SK-N-SH (cell line): ENCODE data around the gene SUMO2. TPM values are rescaled to one million over a fixed set of nuclear protein-coding genes. Genes with fewer than 3 reads are reported as not detected.

Experiments
- CTCF ChIA-PET: fragments of 300-600, 350-600 bp; formaldehyde crosslinking; extraction: SDS; loops from one replicate; lab custom pipeline; 2021; lab: Yijun Ruan, JAX
- POLR2A ChIA-PET: fragments of 350-600 bp; sonication (Branson Sonifier 250); formaldehyde crosslinking; extraction: SDS; loops from one replicate; lab custom pipeline; 2020; ENCODE audit warnings: antibody characterized with exemption, inconsistent platforms; lab: Yijun Ruan, JAX
- DNase-seq: peaks from one replicate; pipeline ENCODE4 v3.0.0; 2012
- H2AFZ ChIP-seq: fragments of 200-600 bp; sonication (generic); 2 replicates; pipeline ENCODE4 v1.8.1; 2016; ENCODE audit warnings: antibody characterized with exemption, mild to moderate bottlenecking, low read depth
- H3F3A ChIP-seq: fragments of 200-600 bp; sonication (generic); replicated peaks from 2 replicates; pipeline ENCODE3; 2016; ENCODE audit warnings: antibody characterized with exemption, mild to moderate bottlenecking; ENCODE audit not compliant: insufficient read depth
- H3K27ac ChIP-seq, 2 experiments: fragments of 200-500 bp in 1 of 2; fragments of 200-600 bp in 1 of 2; sonication (Bioruptor generic) in 1 of 2; sonication (generic), shearing (Covaris generic) in 1 of 2; 2 replicates each; pipeline versions ENCODE4 v1.5.1 to v1.6.1; 2014 to 2016; ENCODE audit warnings: low read depth in 2 of 2, inconsistent platforms in 1 of 2, low read length in 1 of 2, mild to moderate bottlenecking in 1 of 2, mixed read lengths in 1 of 2
- H3K27me3 ChIP-seq: fragments of 200-600 bp; sonication (generic), shearing (Covaris generic); 2 replicates; pipeline ENCODE4 v1.6.1; 2016; ENCODE audit warnings: mixed run types; ENCODE audit not compliant: insufficient read depth
- H3K36me3 ChIP-seq, 2 experiments: fragments of 200-500 bp in 1 of 2; fragments of 200-600 bp in 1 of 2; sonication (Bioruptor generic) in 1 of 2; sonication (generic) in 1 of 2; replicated peaks in 1 of 2; 2 replicates each; pipeline versions ENCODE3 to v1.5.1; 2014 to 2016; ENCODE audit warnings: low read length in 1 of 2, mild to moderate bottlenecking in 1 of 2; ENCODE audit not compliant: insufficient read depth in 2 of 2, control insufficient read depth in 1 of 2
- H3K4me1 ChIP-seq, 2 experiments: fragments of 200-500 bp in 1 of 2; fragments of 200-600 bp in 1 of 2; sonication (Bioruptor generic) in 1 of 2; sonication (generic), shearing (Covaris generic) in 1 of 2; 2 replicates each; pipeline versions ENCODE4 v1.5.1 to v1.6.1; 2014 to 2016; ENCODE audit warnings: low read depth in 1 of 2, low read length in 1 of 2, mixed run types in 1 of 2; ENCODE audit not compliant: insufficient read depth in 2 of 2, control insufficient read depth in 1 of 2
- H3K4me2 ChIP-seq: fragments of 200-600 bp; sonication (generic), shearing (Covaris generic); 2 replicates; pipeline ENCODE4 v1.6.1; 2017; ENCODE audit warnings: mixed run types
- H3K4me3 ChIP-seq, 2 experiments: fragments of 200-500 bp in 1 of 2; fragments of 200-600 bp in 1 of 2; sonication (Bioruptor generic) in 1 of 2; sonication (generic), shearing (Covaris generic) in 1 of 2; 2 replicates each; pipeline versions ENCODE4 v1.5.1 to v1.8.1; 2014 to 2016; ENCODE audit warnings: low read depth in 2 of 2, inconsistent platforms in 1 of 2, low read length in 1 of 2, mild to moderate bottlenecking in 1 of 2, mixed read lengths in 1 of 2, moderate library complexity in 1 of 2
- H3K79me2 ChIP-seq: fragments of 200-600 bp; sonication (generic); 2 replicates; pipeline ENCODE4 v1.8.1; 2017; ENCODE audit warnings: mild to moderate bottlenecking; ENCODE audit not compliant: insufficient read depth
- H3K9ac ChIP-seq: fragments of 200-600 bp; sonication (generic); 2 replicates; pipeline ENCODE4 v1.6.1; 2017; ENCODE audit warnings: mixed run types
- H3K9me2 ChIP-seq: fragments of 200-600 bp; sonication (generic); 2 replicates; pipeline ENCODE4 v1.6.1; 2017; ENCODE audit warnings: mixed run types
- H3K9me3 ChIP-seq: fragments of 200-600 bp; sonication (generic); 2 replicates; pipeline ENCODE4 v1.6.1; 2017; ENCODE audit warnings: mixed run types, mild to moderate bottlenecking, moderate library complexity
- H4K20me1 ChIP-seq: fragments of 200-600 bp; sonication (generic); 2 replicates; pipeline ENCODE4 v1.6.1; 2017; ENCODE audit warnings: mild to moderate bottlenecking, mixed run types; ENCODE audit not compliant: insufficient read depth
- CHD2 ChIP-seq: fragments of 150-350 bp; IDR thresholded peaks from 2 replicates; pipeline ENCODE4 v1.6.1; 2018; ENCODE audit warnings: low read length; ENCODE audit not compliant: partially characterized antibody
- CTCF ChIP-seq: fragments of 200-600 bp; sonication (generic); IDR thresholded peaks from 2 replicates; pipeline ENCODE4 v1.6.1; 2017; ENCODE audit warnings: antibody characterized with exemption, mild to moderate bottlenecking, moderate library complexity
- ELF1 ChIP-seq: IDR thresholded peaks from 2 replicates; pipeline ENCODE4 v1.4.0; 2012
- EP300 ChIP-seq, 2 experiments: IDR thresholded peaks; 2 replicates each; pipeline versions ENCODE4 v1.4.0 to v1.6.1; 2012; ENCODE audit warnings: borderline replicate concordance in 1 of 2, low read depth in 1 of 2, low read length in 1 of 2
- EZH2phosphoT487 ChIP-seq: fragments of 200-600 bp; sonication (generic); IDR thresholded peaks from 2 replicates; pipeline ENCODE4 v1.6.1; 2017; ENCODE audit warnings: low read depth, mixed run types, mild to moderate bottlenecking, antibody characterized with exemption, moderate library complexity, borderline replicate concordance
- FOSL2 ChIP-seq: IDR thresholded peaks from 2 replicates; pipeline ENCODE4 v1.4.0; 2012; ENCODE audit warnings: low read depth, mild to moderate bottlenecking, moderate library complexity, borderline replicate concordance
- FOXJ3 ChIP-seq: sonication (generic); formaldehyde crosslinking; IDR thresholded peaks from 2 replicates; pipeline ENCODE4 v1.5.1; 2020; ENCODE audit warnings: mild to moderate bottlenecking, missing genetic modification reagents
- FOXM1 ChIP-seq: IDR thresholded peaks from 2 replicates; pipeline ENCODE4 v1.4.0; 2012; ENCODE audit warnings: low read depth, mild to moderate bottlenecking
- GATA2 ChIP-seq: sonication (generic); formaldehyde crosslinking; IDR thresholded peaks from 2 replicates; pipeline ENCODE4 v1.5.0; 2020; ENCODE audit warnings: mild to moderate bottlenecking, missing genetic modification reagents
- MEF2A ChIP-seq: IDR thresholded peaks from 2 replicates; pipeline ENCODE4 v1.4.0; 2012; ENCODE audit warnings: low read depth, borderline replicate concordance
- MXI1 ChIP-seq: IDR thresholded peaks from 2 replicates; pipeline ENCODE4 v1.6.1; 2012; ENCODE audit warnings: mild to moderate bottlenecking, low read depth, low read length, improper control_type of control experiment
- POLR2AphosphoS5 ChIP-seq: IDR thresholded peaks from 2 replicates; pipeline ENCODE4 v1.6.1; 2012; ENCODE audit warnings: low read depth, low read length
- RAD21 ChIP-seq: IDR thresholded peaks from 2 replicates; pipeline ENCODE4 v1.6.1; 2012; ENCODE audit warnings: mild to moderate bottlenecking, low read length
- RFX5 ChIP-seq: IDR thresholded peaks from 2 replicates; pipeline ENCODE4 v1.6.1; 2012; ENCODE audit warnings: mild to moderate bottlenecking, improper control_type of control experiment, low read length
- SIN3A ChIP-seq: IDR thresholded peaks from 2 replicates; pipeline ENCODE4 v1.6.1; 2012; ENCODE audit warnings: low read depth, mild to moderate bottlenecking, low read length, moderate library complexity, borderline replicate concordance
- SMC3 ChIP-seq: IDR thresholded peaks from 2 replicates; pipeline ENCODE4 v1.6.1; 2012; ENCODE audit warnings: low read depth, low read length, improper control_type of control experiment
- TAF1 ChIP-seq: IDR thresholded peaks from 2 replicates; pipeline ENCODE4 v1.6.1; 2012; ENCODE audit warnings: low read depth, mild to moderate bottlenecking, low read length, moderate library complexity, borderline replicate concordance
- TCF12 ChIP-seq: IDR thresholded peaks from 2 replicates; pipeline ENCODE4 v1.4.0; 2012
- TEAD4 ChIP-seq: IDR thresholded peaks from 2 replicates; pipeline ENCODE4 v1.4.0; 2012; ENCODE audit warnings: mild to moderate bottlenecking, borderline replicate concordance; ENCODE audit not compliant: insufficient read depth
- USF1 ChIP-seq: IDR thresholded peaks from 2 replicates; pipeline ENCODE4 v1.4.0; 2012; ENCODE audit warnings: low read depth, borderline replicate concordance
- YY1 ChIP-seq: IDR thresholded peaks from 2 replicates; pipeline ENCODE4 v1.4.0; 2012; ENCODE audit warnings: low read depth, mild to moderate bottlenecking
- WGBS: methylation state at CpG from one replicate; pipeline ENCODE4 v1.1.6; 2017; ENCODE audit warnings: low lambda C conversion rate; 5-methylcytosine and 5-hydroxymethylcytosine counted together
- polyA plus RNA-seq, 3 experiments: library from polyadenylated mRNA; depleted of rRNA; stranded (reverse); fragments of >200 nt; gene quantifications; 2 replicates each; pipeline ENCODE4 v1.2.3, GENCODE V29; 2012
- TF ChIP-seq, protein P1 (sequence below): IDR thresholded peaks from 2 replicates; pipeline ENCODE4 v1.6.1; 2012; ENCODE audit warnings: mild to moderate bottlenecking, low read depth, low read length, moderate library complexity
- TF ChIP-seq, protein P2 (sequence below): fragments of 150-350 bp; IDR thresholded peaks from 2 replicates; pipeline ENCODE4 v1.6.1; 2017; ENCODE audit warnings: antibody characterized with exemption, low read length, low read depth, borderline replicate concordance
- TF ChIP-seq, protein P3 (sequence below): IDR thresholded peaks from 2 replicates; pipeline ENCODE4 v1.4.0; 2012; ENCODE audit warnings: low read depth

SUMO2 gene
- polyA plus RNA-seq, 1 of the 3 experiments (the other 2 are of a cell fraction): 114 TPM

DNA sequence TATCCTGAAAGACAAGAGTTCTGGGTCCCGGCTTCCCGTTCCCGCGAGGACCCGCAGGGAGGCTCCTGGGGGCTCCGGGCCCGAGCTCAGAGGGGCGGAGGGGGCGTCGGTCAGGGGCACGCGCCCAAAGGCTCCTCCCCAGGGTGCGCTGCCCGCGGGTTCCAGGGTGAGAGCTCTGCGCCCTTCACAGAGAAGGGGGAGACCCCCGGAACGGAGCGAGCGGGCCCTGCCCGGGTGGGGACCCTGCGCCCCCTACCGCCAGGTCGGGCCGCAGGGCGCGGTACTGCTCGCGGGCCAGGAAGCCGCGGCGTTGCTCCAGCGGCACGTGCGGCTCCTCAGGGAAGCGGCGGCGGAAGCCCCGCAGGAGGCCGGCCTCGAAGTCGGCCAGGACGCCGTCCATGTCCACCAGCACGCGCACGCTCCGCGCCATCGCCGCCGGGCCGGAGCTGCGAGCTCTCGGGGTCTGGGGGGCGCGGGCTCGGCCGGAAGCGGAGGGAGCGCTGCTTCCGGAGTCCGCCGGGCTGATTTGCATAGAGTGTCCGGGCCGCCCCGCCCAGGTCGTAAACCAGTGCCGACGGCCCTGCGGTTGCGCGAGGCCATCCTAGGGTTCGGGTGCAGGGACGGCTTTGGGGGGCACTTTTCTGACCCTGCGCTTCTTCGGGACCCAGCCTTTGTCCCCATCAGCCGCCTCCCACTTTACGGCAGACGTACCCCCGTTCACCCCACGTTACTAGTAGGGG lies 51.3 kb downstream of the SUMO2 start, which contains the start of gene NT5C:
NT5C (minus strand) TSS at position 465 of the 740 bp plus-strand sequence; CDS start at position 430, 35 bp downstream.
- CTCF ChIA-PET: interaction anchor here (0.6 to 19.6 kb wide), 54 partner anchors 9 to 618 kb away, joined by 3 to 422 read pairs (median 5); partner anchors contain the start of genes ARMC7, ATP5PD, GGA3 and JPT1
- Histone ChIP-seq H3F3A (peaks cover 44% of the 10 kb centered on the region), H3K27ac (peak within 1 kb of the TSS; percentile 78 to 90), H3K9ac (peak within 1 kb of the TSS; percentile 90), H4K20me1 (peaks cover 9% of the 10 kb centered on the region; the same call in 1 of the 2 replicates), H3K4me1 (peaks cover 5 to 16% of the 10 kb centered on the region in 2 experiments; a peak in 2 of 4 replicates), H3K27me3 (no peaks in the 10 kb centered on the region), H3K9me3 (no peaks in the 10 kb centered on the region), H3K4me2 (peak within 1 kb of the TSS; percentile 96), H3K9me2 (no peaks in the 10 kb centered on the region), H2AFZ (peak within 1 kb of the TSS; percentile 98), H3K36me3 (peaks cover 22 to 31% of the 10 kb centered on the region in 2 experiments), H3K79me2 (peaks cover 25% of the 10 kb centered on the region; the same call in 1 of the 2 replicates), H3K4me3 (peak within 1 kb of the TSS; percentile 64 to 88)
- DNase-seq: peak; percentile 97
- POLR2A ChIA-PET: interaction anchor here (0.6 to 2.5 kb wide), 18 partner anchors 9 to 170 kb away, joined by 3 to 22 read pairs (median 4); partner anchors contain the start of genes ARMC7, HID1, JPT1 and MIF4GD
- 7% methylated on average over 12 of the region's 82 CpGs for WGBS
- TF ChIP-seq FOSL2 (no peak), SMC3 (peak; percentile 22; the same call in 1 of the 2 replicates), GATA2 (CRISPR knock-in tag) (0 out of 2 replicates have a peak, but pooled peaks have one; percentile 14), POLR2AphosphoS5 (peak; percentile 92), RFX5 (no peak), MXI1 (no peak; the same call in none of the 2 replicates), YY1 (peak; percentile 41; the same call in 1 of the 2 replicates), CTCF (peak; percentile 74), EP300 (IDR thresholded peaks at IDR 0.05; ENCODE audit: borderline replicate concordance in 1 of 2, low read depth in 1 of 2, low read length in 1 of 2) (no peak), FOXM1 (no peak), RAD21 (0 out of 2 replicates have a peak, but pooled peaks have one; percentile 16), FOXJ3 (CRISPR knock-in tag) (no peak), TEAD4 (0 out of 2 replicates have a peak, but pooled peaks have one; percentile 40), SIN3A (peak; percentile 75; the same call in 1 of the 2 replicates), EZH2phosphoT487 (no peak), TCF12 (no peak), MEF2A (no peak), USF1 (no peak; the same call in 1 of the 2 replicates), CHD2 (peak; percentile 46), TAF1 (peak; percentile 89), ELF1 (peak; percentile 77)
- TF ChIP-seq, protein P1, sequence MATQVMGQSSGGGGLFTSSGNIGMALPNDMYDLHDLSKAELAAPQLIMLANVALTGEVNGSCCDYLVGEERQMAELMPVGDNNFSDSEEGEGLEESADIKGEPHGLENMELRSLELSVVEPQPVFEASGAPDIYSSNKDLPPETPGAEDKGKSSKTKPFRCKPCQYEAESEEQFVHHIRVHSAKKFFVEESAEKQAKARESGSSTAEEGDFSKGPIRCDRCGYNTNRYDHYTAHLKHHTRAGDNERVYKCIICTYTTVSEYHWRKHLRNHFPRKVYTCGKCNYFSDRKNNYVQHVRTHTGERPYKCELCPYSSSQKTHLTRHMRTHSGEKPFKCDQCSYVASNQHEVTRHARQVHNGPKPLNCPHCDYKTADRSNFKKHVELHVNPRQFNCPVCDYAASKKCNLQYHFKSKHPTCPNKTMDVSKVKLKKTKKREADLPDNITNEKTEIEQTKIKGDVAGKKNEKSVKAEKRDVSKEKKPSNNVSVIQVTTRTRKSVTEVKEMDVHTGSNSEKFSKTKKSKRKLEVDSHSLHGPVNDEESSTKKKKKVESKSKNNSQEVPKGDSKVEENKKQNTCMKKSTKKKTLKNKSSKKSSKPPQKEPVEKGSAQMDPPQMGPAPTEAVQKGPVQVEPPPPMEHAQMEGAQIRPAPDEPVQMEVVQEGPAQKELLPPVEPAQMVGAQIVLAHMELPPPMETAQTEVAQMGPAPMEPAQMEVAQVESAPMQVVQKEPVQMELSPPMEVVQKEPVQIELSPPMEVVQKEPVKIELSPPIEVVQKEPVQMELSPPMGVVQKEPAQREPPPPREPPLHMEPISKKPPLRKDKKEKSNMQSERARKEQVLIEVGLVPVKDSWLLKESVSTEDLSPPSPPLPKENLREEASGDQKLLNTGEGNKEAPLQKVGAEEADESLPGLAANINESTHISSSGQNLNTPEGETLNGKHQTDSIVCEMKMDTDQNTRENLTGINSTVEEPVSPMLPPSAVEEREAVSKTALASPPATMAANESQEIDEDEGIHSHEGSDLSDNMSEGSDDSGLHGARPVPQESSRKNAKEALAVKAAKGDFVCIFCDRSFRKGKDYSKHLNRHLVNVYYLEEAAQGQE: peak; percentile 32; the same call in 1 of the 2 replicates
- TF ChIP-seq, protein P2, sequence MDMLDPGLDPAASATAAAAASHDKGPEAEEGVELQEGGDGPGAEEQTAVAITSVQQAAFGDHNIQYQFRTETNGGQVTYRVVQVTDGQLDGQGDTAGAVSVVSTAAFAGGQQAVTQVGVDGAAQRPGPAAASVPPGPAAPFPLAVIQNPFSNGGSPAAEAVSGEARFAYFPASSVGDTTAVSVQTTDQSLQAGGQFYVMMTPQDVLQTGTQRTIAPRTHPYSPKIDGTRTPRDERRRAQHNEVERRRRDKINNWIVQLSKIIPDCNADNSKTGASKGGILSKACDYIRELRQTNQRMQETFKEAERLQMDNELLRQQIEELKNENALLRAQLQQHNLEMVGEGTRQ: no peak
- TF ChIP-seq, protein P3, sequence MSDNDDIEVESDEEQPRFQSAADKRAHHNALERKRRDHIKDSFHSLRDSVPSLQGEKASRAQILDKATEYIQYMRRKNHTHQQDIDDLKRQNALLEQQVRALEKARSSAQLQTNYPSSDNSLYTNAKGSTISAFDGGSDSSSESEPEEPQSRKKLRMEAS: peak; percentile 92
